Peyer's patch (tissue), 4 donors: ENCODE measurements around the gene DLL3.

Source experiments
- CTCF ChIP-seq, 6 experiments: fragments of 450-650 bp in 4 of 6; fragments of 200-600 bp in 2 of 6; sonication (generic) in 1 of 6; IDR thresholded peaks; one replicate each; pipeline ENCODE4 v1.5.1; 2017 to 2019; ENCODE audit warnings: antibody characterized with exemption in 6 of 6, mild to moderate bottlenecking in 3 of 6, moderate library complexity in 1 of 6
- POLR2A ChIP-seq, 2 donors: fragments of 450-650 bp; IDR thresholded peaks; one replicate each; pipeline ENCODE4 v1.5.1; 2017; ENCODE audit warnings: antibody characterized with exemption in 2 of 2, mild to moderate bottlenecking in 2 of 2, moderate library complexity in 2 of 2

GRCh38 chr19:39539518-39540332 is 41.0 kb downstream of the DLL3 start, which contains the start of gene EID2:
- TF ChIP-seq POLR2A (IDR thresholded peaks at IDR 0.05) (peak; percentile 57 to 84), CTCF (IDR thresholded peaks at IDR 0.05) (peak; percentile 80 to 91 (median 86))
